GM19467 (cell line): ENCODE results near the gene EPN2.
"Not testable (repeated sequence)": the region's sequence is repeated elsewhere in the genome, so short reads cannot be mapped to it uniquely, and the experiment has no call there.

ENCODE experiments used
- ATAC-seq: cut with Tn5 transposase; IDR thresholded peaks from one replicate; pipeline ENCODE4 v1.9.1; 2021; ENCODE audit warnings: mild to moderate bottlenecking, moderate library complexity; ENCODE audit not compliant: unreplicated experiment

Gene EPN2

DNA sequence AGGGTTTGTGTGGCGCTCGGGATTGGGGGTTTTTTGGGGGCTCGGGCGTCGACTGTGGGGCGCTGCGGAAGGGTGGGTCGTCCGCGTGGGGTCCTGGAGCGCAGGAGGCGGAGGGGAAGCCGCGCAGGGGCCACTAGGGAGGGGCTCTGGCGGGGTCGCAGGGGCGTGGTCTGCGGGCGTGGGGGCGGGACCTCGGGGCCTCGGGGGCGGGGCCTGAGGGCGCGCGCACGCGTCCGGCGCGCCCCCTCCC lies at the start of gene EPN2:
Gene EPN2, plus strand, starts transcription at position 228 of the 250 bp plus-strand sequence. CDS start 45,754 bp downstream, outside the sequence.
- not testable (repeated sequence) for ATAC-seq

DNA sequence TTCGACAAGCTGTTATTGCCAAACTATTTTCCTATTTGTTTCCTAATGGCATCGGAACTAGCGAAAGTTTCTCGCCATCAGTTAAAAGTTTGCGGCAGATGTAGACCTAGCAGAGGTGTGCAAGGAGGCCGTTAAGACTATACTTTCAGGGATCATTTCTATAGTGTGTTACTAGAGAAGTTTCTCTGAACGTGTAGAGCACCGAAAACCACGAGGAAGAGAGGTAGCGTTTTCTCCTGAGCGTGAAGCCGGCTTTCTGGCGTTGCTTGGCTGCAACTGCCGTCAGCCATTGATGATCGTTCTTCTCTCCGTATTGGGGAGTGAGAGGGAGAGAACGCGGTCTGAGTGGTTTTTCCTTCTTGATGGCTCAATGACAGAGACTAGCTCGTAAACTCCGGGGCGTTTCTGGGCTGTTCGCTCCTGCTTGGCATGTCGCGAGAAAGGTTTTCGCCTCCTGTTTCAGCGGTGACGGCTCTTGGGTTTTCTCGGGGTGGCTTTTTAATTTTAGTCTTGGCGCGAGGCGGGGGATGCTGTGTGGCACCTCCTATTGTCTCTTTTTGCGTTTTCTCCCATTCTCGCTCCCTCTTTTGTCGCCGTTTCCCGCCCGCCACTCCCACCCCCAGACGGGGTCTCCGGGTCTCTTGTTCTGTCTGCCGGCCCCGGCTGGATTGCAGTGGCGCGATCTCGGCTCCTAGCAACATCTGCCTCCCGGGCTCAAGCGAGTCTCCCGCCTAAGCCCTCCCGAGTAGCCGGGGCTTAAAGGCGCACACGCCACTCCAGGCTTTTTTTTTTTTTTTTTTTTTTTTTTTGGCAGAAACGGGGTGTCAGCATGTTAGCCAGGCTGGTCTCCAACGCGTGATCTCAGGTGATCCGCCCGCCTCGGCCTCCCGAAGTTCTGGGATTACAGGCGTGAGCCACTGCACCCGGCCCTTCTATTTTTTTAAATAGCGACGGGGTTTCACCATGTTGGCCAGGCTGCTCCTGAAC lies 49.0 kb upstream of the EPN2 start:
- ATAC-seq, result not testable (repeated sequence)

DNA sequence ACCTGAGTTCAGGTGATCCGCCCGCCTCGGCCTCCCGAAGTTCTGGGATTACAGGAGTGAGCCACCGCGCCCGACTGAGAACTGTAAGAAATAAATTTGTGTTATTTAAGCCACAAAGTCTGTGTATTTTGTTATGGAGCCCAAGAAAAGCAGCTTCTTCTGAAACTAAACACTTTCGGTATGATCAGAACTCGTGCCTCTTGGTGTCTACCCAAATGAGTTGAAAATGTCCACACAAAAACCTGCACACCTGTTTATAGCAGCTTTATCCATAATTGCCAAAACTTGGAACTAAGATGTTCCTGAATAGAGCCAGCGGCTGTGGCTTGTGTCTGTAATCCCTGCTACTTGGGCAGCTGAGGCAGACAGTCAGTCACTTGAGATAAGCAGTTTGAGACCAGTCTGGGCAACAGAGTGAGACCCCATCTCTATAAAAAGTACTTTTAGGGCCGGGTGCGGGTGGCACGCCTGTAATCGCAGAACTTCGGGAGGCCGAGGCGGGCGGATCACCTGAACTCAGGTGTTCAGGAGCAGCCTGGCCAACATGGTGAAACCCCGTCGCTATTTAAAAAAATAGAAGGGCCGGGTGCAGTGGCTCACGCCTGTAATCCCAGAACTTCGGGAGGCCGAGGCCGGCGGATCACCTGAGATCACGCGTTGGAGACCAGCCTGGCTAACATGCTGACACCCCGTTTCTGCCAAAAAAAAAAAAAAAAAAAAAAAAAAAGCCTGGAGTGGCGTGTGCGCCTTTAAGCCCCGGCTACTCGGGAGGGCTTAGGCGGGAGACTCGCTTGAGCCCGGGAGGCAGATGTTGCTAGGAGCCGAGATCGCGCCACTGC lies 48.1 kb upstream of the EPN2 start:
- ATAC-seq, result peak; percentile 74

DNA sequence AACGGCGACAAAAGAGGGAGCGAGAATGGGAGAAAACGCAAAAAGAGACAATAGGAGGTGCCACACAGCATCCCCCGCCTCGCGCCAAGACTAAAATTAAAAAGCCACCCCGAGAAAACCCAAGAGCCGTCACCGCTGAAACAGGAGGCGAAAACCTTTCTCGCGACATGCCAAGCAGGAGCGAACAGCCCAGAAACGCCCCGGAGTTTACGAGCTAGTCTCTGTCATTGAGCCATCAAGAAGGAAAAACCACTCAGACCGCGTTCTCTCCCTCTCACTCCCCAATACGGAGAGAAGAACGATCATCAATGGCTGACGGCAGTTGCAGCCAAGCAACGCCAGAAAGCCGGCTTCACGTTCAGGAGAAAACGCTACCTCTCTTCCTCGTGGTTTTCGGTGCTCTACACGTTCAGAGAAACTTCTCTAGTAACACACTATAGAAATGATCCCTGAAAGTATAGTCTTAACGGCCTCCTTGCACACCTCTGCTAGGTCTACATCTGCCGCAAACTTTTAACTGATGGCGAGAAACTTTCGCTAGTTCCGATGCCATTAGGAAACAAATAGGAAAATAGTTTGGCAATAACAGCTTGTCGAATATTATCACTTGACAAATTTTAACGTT lies 47.3 kb upstream of the EPN2 start:
- ATAC-seq, result not testable (repeated sequence)

DNA sequence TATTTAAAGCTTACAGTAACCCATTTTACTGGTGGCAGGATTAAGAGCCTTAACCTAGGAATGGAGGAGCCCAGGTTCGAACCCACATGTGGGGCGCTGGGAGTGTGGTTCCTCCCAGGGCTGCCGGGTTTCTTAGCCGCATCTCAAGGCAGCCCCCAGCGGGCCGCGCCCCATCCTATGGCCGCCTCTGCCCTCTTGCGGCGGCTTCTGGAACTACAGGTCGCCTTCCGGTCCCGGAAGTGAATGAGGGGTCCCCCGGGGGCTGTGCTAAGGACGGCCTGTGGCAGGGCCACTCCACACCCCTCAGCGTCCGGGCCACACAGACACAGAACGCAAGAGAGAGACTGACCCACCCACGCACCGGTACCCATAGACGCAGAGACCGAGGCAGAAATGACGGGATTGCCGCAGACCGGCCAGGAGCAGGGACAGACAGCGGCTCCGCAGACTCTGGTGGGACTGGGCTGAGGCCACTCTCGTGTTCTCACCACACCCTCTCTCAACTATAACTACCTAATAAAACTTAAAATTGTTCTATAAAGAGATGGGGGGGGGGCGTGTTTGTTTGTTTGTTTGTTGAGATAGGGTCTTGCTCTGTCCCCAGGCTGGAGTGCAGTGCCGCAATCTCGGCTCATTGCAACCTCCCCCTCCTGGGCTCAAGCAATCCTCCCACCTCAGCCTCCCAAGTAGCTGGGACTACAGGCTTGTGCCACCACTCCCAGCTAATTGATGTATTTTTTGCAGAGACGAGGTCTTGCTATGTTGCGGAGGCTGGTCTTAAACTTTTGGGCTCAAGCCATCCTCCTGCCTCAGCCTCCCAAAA lies 40.6 kb upstream of the EPN2 start:
- not testable (repeated sequence) for ATAC-seq

DNA sequence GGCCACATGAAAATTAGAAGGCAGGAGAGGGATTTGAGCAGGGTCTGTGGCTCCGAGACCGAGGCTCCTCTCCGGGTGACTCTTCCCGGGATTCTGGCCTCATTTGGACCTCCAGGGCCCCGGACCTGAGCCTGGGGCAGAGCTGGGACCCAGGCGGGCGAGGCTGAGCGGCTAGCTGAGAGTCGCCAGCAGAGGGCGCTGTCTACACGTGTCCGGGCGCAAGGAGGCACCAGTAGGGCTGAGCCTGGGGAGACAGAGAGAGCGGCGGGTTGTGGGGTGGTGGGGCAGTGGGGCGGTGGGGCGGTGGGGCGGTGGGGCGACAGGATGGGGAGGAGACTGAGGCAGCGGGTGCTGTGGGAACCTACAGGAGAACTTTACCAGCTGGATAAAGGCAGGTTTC lies 34.7 kb upstream of the EPN2 start:
- ATAC-seq, result peak; percentile 55

DNA sequence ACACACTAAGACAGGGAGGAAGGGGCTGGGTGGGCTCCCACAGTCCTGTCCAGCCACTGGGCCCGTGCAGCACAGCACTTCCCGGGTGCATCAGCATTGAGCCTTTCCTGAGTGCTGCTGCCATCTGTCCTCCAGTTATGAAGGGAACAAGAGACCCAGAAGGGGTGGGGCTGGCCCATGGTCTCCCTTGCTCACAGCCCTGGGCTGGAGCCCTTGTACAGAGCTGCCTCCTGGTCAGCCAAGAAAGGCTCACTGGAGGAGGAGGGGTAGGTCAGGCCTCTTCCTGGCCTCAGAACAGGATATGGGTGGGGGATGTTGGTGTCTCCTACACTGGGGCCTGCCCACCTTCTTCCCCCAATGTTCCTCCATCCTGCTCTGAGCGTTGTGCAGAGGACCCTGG lies 33.7 kb upstream of the EPN2 start:
- not testable (repeated sequence) for ATAC-seq

DNA sequence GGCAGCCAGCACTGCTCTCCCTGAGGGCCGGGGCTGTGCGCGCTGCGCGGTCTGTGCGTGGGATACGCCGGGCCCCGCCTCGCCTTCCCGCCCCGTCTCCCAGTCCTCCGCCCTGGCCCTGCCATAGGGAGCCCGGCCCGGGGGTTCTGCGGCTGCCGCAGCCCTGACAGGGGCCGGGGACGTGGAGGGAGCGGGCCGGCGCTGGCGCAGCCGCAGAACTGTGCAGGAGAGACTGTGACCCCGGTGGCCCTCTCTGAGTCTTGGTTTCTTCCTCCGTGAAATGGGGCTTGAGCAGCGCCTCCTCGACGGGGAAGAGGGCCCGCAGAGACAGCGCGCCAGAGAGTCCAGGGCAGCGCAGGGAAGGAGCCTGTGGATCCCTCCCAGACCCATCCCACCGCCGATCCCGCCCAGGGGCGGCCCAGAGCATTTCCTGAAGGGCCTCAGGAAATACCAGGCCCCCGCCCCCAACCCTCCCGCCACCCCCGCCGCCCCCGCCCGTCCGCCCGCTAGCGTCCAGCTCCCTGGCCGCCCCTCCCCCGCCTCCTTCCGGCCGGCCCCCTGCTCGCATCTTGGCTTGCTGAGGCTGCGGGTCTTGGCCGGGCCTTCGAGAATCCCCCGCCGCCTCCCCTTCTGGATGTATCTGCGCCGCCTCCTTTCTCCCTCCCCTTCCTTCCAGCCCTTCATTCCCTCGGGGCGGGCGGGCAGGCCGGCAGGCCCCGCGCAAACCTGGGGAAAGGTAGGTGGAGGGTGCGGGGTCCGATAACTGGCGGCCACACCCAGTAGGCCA lies 21.9 kb upstream of the EPN2 start:
- not testable (repeated sequence) for ATAC-seq

DNA sequence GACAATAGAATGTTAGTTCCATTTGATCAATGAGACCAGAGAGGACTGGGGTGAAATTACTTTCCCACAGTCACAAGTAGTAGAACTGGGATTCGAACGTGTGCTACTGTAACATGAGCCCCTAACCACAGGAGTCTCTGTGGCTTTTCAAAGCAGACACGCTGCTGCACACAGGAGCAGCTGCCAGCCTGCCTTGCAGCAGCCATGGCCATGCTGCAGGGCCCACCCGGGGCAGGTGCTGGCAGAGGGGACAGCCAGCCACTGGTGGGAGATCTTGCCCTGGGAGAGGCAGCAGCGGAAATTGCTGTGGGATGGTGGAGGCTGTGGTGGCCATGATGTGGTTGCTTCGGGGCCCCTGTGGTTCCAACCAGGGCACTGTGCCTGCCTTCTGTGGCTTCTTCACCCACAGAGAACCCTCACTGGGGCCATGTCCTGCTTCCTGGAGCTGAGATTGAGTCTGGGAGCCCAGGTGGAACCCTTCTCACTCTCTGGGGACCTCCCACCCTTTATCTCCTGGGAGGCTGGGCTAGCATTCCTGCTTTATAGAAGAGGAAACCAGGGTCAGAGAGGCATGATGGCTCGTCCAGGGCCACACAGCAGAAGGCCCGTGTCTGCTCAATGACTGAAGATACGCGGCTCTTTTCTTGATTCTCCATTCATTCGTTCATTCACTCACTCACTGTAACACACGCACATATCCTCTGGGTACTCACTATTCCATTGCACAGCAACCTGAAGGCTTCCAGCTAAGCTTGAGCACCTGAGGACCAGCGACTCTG lies 20.8 kb upstream of the EPN2 start:
- ATAC-seq, result not testable (repeated sequence)

DNA sequence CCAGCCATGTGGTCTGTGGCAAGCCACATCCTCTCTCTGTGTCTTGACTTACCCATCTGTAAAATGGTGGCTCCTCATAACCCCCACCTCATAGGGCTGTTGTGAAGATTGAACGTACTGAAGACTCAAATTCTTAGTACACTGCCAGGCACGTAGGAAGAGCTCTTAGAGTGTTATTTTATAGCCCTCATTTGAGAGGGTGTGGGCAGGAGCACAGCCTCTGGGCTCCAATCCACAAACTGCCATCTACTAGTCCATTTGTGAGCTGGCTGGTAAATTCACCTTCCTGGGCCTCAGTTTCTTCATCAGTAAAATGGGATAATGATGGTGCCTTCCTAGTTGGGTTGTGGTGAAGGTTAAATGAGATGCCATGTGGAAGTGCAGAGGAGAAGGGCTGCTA lies 18.3 kb upstream of the EPN2 start:
- not testable (repeated sequence) for ATAC-seq

DNA sequence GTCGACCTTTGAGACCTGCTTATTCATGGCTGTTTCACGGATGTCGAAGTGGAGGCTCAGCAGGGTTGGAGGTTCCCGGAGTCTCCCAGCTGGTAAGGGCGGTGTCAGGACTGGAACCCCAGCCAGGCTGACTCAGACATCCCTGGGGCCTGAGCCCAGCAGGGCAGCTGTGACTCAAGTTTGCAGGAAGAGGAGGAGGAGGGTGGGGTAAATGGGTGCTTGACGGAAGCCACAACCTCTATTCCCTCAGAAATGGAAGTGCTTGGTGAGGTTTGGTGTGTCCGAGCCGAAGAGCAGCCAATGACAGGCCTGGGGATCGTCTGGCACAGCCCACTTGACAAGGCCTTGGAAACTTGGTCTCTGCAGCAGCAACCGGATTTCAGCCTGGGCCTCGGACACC lies 17.8 kb upstream of the EPN2 start:
- ATAC-seq, result not testable (repeated sequence)

DNA sequence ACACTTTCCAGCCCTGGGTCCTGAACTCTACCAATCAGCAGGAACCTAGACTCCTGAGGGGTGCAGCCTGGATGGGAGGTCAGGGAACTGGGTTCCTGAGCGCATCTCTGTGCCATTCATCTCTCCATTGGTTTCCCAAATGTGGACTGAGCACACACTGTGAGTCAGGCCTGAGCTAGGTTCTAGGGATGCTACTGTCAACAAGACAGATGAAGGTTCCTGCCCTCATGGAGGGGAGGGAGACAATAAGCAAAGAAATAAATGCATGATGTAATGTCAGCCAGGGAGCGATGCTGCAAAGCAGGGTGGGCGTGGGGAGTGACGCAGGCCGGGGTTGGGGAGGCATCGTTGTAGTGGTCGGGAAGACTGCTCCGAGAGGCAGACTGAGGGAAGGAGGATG lies 17.0 kb upstream of the EPN2 start:
- not testable (repeated sequence) for ATAC-seq

DNA sequence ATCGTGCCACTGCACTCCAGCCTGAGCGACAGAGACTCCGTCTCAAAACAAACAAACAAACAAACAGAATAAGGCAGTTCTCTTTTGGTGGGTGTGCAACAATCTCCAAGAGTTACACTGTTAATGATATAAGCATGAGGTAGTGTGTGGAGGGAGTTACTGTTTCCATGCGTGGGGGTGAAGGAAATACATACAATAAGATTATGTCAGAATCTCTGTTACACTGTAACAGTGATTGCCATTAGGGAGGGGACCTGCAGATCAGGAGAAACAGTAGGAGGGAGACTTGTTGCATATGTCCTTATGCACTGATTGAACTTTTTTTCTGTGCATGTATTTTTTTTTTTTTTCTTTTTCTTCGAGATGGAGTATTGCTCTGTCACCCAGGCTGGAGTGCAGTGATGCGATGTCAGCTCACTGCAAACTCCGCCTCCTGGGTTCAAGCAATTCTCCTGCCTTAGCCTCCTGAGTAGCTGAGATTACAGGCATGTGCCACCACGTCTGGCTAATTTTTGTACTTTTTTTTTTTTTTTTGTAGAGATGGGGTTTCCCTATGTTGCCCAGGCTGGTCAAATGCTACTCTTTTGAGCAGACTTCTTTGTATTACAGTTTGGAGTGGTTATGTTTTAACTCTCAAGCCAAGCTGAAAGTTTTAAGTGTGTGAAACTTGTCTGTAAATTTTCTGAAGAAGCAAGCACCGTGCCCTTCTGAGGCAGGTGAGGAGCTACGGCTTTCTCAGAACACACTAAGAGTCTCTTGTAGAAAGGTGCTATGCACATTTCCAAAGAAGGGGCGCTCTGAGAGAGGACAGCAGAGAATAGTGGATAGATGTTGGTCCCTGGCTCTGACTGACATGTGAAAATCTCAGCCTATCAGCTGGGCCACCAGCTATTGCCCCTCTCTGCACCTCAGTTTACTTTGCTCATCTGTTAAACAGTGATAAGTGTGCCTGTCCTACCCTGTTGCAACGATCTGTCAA lies 10.3 kb upstream of the EPN2 start:
- ATAC-seq, result not testable (repeated sequence)

DNA sequence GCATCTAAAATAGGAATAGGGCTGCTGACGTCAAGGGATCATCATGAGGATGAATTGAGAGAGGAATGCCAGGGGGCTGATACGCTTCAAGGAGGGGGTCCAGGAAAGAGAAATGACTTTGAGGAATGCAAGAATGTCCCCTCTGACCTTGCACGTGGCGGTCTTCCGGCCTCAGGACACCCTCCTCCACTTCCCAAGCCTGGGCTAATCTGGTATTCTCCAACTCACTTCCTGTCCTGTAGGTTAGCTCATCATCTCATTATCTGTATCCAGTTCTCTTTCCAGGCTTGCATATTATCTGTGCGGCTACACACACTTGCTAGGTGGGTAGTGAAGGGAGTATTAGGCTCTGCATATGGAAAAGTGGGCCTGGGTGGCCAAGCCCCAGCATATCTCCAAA lies 2.5 kb upstream of the EPN2 start:
- not testable (repeated sequence) for ATAC-seq

DNA sequence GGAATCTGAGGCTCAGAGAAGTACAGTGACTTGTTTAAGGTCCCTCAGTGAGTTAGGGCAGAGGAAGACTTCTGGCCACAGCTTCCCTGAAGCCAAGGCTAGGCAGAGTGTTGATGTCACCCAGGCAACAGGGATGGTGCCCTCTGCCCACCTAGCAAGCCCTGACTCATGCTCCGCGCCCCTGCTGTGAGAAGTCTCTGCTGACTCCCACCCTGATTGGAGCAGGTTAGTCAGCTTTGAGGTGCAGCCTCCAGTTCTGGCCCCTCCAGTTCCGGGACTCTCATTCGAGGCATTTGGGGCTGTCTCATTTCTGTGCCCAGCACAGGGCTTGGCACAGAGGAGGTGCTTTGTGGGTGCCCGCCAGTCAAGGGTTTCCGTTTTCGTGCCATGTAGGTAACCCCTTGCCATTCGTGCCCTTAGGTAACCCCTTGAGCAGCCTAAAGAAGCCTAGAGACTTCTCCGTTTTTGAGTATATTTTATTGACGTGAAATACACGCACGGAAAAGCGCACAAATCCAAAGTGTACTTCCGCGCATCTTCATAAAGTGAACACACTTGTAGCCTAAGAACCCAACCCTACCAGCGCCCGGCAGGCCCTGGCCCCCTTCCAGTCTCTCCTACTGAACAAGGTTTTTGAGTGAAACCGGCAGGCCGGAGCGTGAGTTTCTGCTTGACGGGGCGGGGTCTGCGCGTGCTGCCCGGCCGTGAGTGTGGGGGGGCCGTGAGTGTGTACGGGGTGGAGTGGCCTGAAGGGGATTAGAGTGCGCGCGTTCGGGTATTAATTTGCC lies 621 bp upstream of the EPN2 start:
- peak; percentile 52 for ATAC-seq

DNA sequence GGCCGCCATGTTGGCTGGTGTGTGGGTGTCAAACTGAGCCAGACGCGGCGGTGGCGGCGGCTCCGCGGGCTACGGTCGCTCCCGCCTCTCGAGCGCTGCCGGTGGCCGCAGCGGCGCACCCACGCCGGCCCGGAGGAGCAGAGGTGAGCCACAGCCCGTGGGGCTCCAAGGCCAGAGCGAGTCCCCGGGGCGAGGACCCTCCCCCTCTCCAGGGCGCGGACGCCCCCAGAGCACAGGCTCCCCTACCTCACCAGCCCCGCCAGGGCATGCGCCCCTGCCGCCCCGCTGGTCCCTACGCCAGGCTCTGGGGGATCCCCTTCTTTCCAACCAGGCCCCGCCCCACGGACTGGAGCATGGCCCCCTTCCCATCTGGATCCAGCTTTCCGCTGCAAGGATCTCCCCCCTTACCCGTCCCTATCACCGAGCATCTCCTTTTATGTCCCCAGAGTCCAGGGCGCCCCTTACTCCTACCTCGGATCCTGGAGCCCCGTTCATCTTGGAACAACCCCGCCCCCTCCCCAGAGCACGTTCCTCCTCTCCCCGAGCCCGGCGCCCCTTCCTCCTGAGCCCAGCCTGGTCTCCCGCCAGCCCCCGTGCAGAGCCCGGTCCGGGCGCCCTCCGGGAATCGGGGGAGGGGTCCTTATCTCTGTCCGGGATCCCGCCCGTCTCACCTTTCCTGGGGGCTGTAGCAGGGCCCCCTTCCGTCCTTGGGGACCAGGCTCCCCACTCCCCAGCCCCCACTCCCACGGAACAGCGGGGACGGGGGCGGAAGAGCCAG lies 412 bp downstream of the EPN2 start:
- ATAC-seq, result peak; percentile 42
